Left hindlimb (tissue), 1 donor: Measurements from ENCODE around the gene TBC1D3K.
"Not testable (repeated sequence)": the region's sequence is repeated elsewhere in the genome, so short reads cannot be mapped to it uniquely, and the experiment has no call there.

Experiments
- DNase-seq: peaks from one replicate; pipeline ENCODE4 v3.0.0-alpha.2; 2018

Gene TBC1D3K

DNA sequence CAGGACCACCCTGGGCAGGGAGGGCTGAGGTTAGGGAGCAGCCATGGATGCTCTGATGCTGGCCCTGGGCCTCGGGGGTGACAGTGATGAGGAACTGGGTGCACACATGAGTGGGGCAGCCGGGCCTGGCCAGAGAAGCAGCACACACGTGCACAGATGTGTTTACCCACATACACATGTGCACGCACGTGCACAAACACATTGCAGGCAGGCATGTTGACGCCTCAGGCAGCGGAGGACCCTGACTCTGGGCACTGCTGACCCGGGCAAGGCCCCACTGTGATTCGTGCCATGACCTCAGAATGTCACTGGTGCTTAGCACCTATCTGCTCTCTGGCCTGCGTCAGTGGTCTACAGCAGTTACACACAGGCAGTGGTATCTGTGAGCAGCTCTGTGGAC is at the start of gene TBC1D3K:
TSS of gene TBC1D3K (plus strand) at position 301 of the 400 bp plus-strand sequence. CDS start 1,585 bp downstream, outside the sequence.
- not testable (repeated sequence) for DNase-seq

GRCh38 chr17:37884516-37884915 is 39.7 kb upstream of the TBC1D3K start:
- no peak for DNase-seq

DNA sequence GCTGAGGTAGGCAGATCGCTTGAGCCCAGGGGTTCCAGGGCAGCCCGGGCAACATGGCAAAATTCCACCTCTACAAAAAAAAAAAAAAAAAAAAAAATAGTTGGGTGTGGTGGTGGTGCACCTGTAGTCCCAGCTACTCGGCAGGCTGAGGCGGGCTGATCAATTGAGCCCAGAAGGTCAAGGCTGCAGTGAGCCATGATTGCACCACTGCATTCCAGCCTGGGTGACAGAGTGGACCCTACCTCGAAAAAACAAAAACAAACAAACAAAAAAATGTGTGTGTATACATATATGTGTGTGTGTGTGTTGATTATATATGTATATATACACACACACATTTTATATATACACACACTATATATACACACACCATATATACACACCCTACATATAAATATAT is 39.1 kb upstream of the TBC1D3K start:
- no peak for DNase-seq

GRCh38 chr17:37888881-37889280 is 35.3 kb upstream of the TBC1D3K start:
- DNase-seq: no peak

DNA sequence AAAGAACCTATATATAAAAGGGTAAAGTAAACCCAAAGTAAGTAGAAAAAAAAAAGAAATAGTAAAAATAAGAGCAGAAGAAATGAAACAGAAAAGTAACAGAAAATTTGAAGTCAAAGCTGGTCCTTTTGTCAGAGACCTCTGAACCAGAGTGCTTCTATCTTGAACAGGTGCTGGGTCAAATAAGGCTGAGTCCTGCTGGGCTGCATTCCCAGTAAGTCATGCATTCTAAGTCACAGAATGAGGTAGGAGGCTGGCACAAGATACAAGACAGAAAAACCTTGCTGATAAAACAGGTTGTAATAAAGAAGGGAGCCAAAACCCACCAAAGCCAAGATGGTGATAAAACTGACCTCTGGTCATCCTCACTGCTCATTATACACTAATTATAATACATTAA is 27.3 kb upstream of the TBC1D3K start:
- DNase-seq: not testable (repeated sequence)
